ENCODE measurements around the gene RAD51D.

RAD51D gene

GRCh38 chr17:35064516-35065215 is 55.0 kb downstream of the RAD51D start:
- TF ChIP-seq CEBPB (IDR thresholded peaks at IDR 0.05) (no peak), ZBTB7A (IDR thresholded peaks at IDR 0.05; ENCODE audit: low read depth) (no peak), NFIC (IDR thresholded peaks at IDR 0.05) (no peak), RAD21 (IDR thresholded peaks at IDR 0.05; ENCODE audit: low read depth) (no peak), TAF1 (IDR thresholded peaks at IDR 0.05; ENCODE audit: low read depth) (no peak), REST (IDR thresholded peaks at IDR 0.05; ENCODE audit: low read depth) (no peak), USF1 (IDR thresholded peaks at IDR 0.05) (no peak), CREB1 (IDR thresholded peaks at IDR 0.05; ENCODE audit: low read depth) (no peak), FOXM1 (IDR thresholded peaks at IDR 0.05; ENCODE audit: borderline replicate concordance, low read depth) (no peak), EGR1 (IDR thresholded peaks at IDR 0.05) (no peak), TCF12 (IDR thresholded peaks at IDR 0.05; ENCODE audit: low read depth) (no peak), YY1 (IDR thresholded peaks at IDR 0.05; ENCODE audit: low read depth) (no peak), EP300 (IDR thresholded peaks at IDR 0.05; ENCODE audit: borderline replicate concordance) (no peak), MAX (IDR thresholded peaks at IDR 0.05) (no peak), TEAD4 (IDR thresholded peaks at IDR 0.05) (no peak)

GRCh38 chr17:35063514-35064223 is 56.0 kb downstream of the RAD51D start, which contains the start of gene RFFL:
Gene RFFL (minus strand): TSS chr17:35063707. CDS start chr17:35026553, 37,154 bp downstream.
- no peak for TF ChIP-seq REST (IDR thresholded peaks at IDR 0.05; ENCODE audit: low read depth)
- TF ChIP-seq USF1 (IDR thresholded peaks at IDR 0.05), result 0 out of 2 replicates have a peak, but pooled peaks have one; percentile 10
- TF ChIP-seq EGR1 (IDR thresholded peaks at IDR 0.05), result no peak
- TF ChIP-seq TCF12 (IDR thresholded peaks at IDR 0.05; ENCODE audit: low read depth), result peak; percentile 77
- no peak for TF ChIP-seq ZBTB7A (IDR thresholded peaks at IDR 0.05; ENCODE audit: low read depth)
- TF ChIP-seq CREB1 (IDR thresholded peaks at IDR 0.05; ENCODE audit: low read depth), result no peak
- 0 out of 2 replicates have a peak, but pooled peaks have one; percentile 44 for TF ChIP-seq MAX (IDR thresholded peaks at IDR 0.05)
- peak; percentile 82 for TF ChIP-seq EP300 (IDR thresholded peaks at IDR 0.05; ENCODE audit: borderline replicate concordance)
- TF ChIP-seq CEBPB (IDR thresholded peaks at IDR 0.05), result peak; percentile 98
- 0 out of 2 replicates have a peak, but pooled peaks have one; percentile 29 for TF ChIP-seq NFIC (IDR thresholded peaks at IDR 0.05)
- TF ChIP-seq TEAD4 (IDR thresholded peaks at IDR 0.05), result peak; percentile 62
- TF ChIP-seq YY1 (IDR thresholded peaks at IDR 0.05; ENCODE audit: low read depth), result peak; percentile 63; the same call in 1 of the 2 replicates
- TF ChIP-seq FOXM1 (IDR thresholded peaks at IDR 0.05; ENCODE audit: borderline replicate concordance, low read depth), result peak; percentile 62
- no peak for TF ChIP-seq TAF1 (IDR thresholded peaks at IDR 0.05; ENCODE audit: low read depth)
- TF ChIP-seq RAD21 (IDR thresholded peaks at IDR 0.05; ENCODE audit: low read depth), result peak; percentile 42

GRCh38 chr17:35062308-35062707 is 57.4 kb downstream of the RAD51D start:
- TF ChIP-seq USF1 (IDR thresholded peaks at IDR 0.05) (no peak), NFIC (IDR thresholded peaks at IDR 0.05) (no peak), TAF1 (IDR thresholded peaks at IDR 0.05; ENCODE audit: low read depth) (no peak), RAD21 (IDR thresholded peaks at IDR 0.05; ENCODE audit: low read depth) (no peak), CREB1 (IDR thresholded peaks at IDR 0.05; ENCODE audit: low read depth) (no peak), TCF12 (IDR thresholded peaks at IDR 0.05; ENCODE audit: low read depth) (no peak), EP300 (IDR thresholded peaks at IDR 0.05; ENCODE audit: borderline replicate concordance) (no peak), FOXM1 (IDR thresholded peaks at IDR 0.05; ENCODE audit: borderline replicate concordance, low read depth) (no peak), YY1 (IDR thresholded peaks at IDR 0.05; ENCODE audit: low read depth) (no peak), TEAD4 (IDR thresholded peaks at IDR 0.05) (no peak), ZBTB7A (IDR thresholded peaks at IDR 0.05; ENCODE audit: low read depth) (no peak), EGR1 (IDR thresholded peaks at IDR 0.05) (no peak), REST (IDR thresholded peaks at IDR 0.05; ENCODE audit: low read depth) (no peak), MAX (IDR thresholded peaks at IDR 0.05) (no peak), CEBPB (IDR thresholded peaks at IDR 0.05) (no peak)

Data from Ishikawa (cell line).